Activated T-helper 1 cell treated with Interleukin-2 at 50 U/mL for 16 hours (primary cell): ENCODE results near the gene LIPC.

ENCODE experiments used
- DNase-seq: peaks from one replicate; pipeline ENCODE4 v3.0.0-alpha.2; 2020; ENCODE audit warnings: low read depth

LIPC gene

GRCh38 chr15:58541410-58542087, 109.8 kb downstream of the LIPC start:
- DNase-seq, result no peak

GRCh38 chr15:58543664-58544335, 112.0 kb downstream of the LIPC start:
- no peak for DNase-seq

DNA sequence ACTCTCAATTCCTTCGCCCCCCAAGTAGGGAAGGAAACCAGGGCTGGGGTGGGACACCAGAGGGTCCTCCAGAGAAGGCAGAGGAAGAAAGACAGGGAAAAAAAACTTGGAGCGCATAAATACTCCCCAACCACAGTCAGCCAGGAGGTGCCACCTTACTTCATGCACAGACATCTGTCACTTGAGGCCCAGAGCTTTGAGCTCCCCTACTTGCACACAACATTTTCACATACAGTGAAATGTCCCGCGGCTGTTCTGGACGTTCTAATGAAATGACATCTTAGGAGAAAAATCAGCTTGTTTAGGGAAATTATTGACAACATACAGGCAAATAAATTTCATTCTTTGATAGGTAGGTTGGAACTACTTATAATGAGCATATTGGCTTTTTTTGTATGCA, 113.0 kb downstream of the LIPC start:
- no peak for DNase-seq

DNA sequence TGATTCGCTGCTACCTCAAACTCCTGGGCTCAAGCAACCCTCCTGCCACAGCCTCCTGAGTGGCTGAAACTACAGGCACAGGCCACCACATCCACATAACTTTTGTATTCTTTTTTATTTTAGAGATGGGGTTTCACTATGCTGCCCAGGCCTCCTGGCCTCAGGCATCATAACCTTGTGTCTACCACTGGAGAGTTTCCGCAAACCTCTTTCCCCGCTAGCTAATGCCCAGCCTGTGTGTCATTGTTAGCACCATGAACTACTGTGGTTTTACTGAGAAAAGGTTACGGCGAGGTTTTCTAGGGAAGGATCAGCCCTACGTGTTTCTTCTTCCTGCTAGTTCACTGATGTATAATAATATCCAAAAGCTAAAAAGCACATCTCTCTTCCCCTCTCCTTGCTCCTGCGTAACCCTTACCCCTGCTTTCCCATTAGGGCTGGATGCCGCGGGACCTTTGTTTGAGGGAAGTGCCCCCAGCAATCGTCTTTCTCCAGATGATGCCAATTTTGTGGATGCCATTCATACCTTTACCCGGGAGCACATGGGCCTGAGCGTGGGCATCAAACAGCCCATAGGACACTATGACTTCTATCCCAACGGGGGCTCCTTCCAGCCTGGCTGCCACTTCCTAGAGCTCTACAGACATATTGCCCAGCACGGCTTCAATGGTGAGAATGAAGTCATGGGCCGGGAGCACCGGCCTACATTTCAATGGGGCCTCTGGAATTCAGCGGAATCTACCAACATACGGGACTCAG, 113.7 kb downstream of the LIPC start:
- peak; percentile 2 for DNase-seq

DNA sequence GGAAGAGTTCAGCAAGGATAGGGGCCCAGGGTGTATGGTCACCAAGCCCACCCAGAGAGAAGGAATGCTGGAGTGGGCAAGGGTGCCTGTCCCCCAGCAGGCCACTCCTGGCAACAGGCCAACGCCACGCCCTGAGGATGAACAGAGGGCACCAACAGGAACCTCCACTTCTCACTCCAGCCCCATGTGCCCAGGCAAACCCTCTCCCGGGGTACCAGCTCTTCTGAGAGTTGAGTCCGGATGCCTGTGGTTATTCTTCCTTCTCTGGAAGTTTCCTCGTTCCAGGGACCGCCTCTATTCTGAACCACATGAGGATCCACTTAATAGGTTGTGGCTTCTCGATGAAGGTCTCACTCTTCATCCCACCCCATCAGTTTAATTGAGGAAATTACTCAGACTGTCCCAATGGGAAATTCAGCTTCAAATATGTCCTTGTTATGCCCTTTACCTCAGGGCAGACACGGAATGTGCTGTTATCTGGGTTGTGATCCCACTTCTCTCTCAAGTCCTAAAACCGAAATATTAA, 114.3 kb downstream of the LIPC start:
- no peak for DNase-seq

GRCh38 chr15:58546635-58547627, 115.1 kb downstream of the LIPC start:
- no peak for DNase-seq

DNA sequence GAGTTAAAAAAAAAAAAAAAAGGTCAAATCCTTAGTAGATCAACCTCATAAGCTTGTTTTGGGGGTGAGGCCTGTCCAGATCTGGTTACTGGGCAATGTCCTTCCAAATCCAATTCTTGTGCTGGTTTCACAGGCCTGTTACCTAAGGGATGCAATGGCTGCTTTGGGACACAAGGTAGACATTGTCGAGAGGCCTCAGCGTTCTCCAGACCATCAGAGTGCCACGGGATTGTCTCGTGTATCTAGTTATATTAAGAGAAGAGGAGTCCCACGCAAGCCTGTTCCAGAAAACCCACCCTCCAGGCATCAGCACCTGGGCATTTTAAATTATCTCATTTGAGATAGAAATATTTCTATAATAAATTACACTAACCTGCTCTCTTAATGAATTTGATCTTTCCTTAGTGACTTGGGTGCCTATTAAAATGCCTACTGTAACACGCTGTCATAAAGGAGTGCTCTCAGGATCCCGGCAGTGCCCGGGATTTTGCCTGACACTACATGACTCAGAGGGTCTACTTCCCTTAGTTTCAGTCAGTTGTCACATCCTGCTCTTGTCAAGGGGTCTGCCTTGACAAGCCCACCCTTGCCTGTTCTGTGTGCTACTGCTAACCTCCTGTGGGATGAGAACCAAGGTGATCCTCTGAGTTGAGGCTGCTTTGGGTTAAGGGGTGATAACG, 116.0 kb downstream of the LIPC start:
- DNase-seq, result no peak

DNA sequence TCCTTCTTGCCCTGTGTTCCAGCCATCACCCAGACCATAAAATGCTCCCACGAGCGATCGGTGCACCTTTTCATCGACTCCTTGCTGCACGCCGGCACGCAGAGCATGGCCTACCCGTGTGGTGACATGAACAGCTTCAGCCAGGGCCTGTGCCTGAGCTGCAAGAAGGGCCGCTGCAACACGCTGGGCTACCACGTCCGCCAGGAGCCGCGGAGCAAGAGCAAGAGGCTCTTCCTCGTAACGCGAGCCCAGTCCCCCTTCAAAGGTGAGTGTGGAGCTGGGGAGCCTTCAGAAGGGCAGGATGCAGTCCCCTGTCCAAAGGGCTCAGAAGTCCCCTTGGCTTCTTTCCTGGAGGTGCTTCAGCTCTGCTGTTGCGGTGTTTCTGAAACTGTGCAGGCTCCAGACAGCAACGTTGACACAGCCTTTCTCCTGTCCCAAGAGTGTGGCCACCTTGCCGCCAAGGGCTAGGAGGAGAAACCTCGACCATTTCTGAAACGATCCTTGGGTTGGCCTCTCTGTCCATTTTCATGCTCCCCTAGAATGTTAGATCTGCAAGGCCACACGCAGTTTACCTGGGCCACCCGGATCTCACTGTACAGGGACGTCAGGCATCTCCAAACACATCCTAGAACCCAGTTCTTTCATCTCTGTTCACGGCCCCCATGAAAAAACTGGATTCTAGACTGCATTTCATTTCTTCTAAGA, 116.7 kb downstream of the LIPC start:
- DNase-seq, result no peak

- DNase-seq, result no peak
Observed at GRCh38 chr15:58549013-58549784, 117.4 kb downstream of the LIPC start.

DNA sequence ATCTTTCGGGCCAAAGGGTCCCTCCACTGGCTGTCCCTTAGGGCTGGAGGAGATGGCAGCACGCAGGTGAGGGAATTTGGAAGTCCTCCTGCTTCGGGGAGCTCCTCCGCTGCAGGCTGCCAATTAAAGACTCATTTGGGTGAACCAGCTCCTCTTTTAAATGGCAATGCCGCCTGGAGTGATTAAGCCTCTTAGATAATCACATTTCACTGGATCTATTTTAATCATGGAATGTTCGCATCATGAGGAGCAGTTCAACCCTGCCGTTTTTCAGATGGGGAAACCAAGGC, 117.9 kb downstream of the LIPC start:
- DNase-seq, result no peak

DNA sequence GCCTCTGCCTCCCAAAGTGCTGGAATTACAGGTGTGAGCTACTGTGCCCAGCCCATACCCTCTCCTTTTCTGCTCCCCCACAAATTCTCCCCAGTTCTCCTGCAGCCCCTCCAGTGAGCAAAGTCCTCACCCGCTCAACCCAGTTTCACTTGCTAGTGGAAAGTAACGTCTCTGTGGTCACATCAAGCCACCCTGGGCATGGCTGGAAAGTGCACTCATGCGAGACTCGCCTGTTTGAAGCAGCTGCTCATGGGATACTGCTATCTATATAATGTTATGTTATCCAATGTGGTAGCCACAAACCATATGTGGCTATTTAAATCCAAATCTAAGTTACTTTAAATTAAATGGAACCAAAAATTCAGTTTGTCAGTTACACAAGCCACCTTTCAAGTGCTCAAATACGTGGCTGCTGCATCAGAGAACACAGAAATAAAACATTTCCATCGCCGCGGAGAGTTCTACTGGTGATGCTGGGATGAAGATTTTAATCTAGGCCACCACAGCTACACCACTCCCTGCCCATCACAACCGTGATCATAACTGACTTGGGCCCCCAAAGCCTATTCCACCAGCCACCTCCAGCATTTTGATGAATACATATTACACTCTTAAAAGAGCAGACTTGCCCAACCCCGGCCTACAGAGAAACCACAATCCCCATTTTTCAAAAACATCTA, 119.4 kb downstream of the LIPC start:
- no peak for DNase-seq

- DNase-seq, result no peak
Observed at GRCh38 chr15:58551764-58552504, 120.1 kb downstream of the LIPC start.

GRCh38 chr15:58552505-58553364, 120.9 kb downstream of the LIPC start:
- no peak for DNase-seq

- no peak for DNase-seq
Observed at GRCh38 chr15:58553365-58553918, 121.7 kb downstream of the LIPC start.

- DNase-seq, result no peak
Observed at GRCh38 chr15:58554758-58555157, 123.0 kb downstream of the LIPC start.

- no peak for DNase-seq
Observed at GRCh38 chr15:58555162-58556027, 123.6 kb downstream of the LIPC start.
